H1 (cell line): ENCODE measurements around the gene MGLL. TPM values are rescaled to one million over a fixed set of nuclear protein-coding genes. Genes with fewer than 3 reads are reported as not detected.

Experiments
- RNF2 ChIP-seq: fragments of 200-900, 300-1000 bp; sonication (generic); IDR thresholded peaks from 2 replicates; pipeline ENCODE4 v1.7.1; 2016; ENCODE audit warnings: borderline replicate concordance, low read depth, mild to moderate bottlenecking, antibody characterized with exemption, low read length; ENCODE audit not compliant: poor library complexity, severe bottlenecking; ENCODE audit errors: missing control alignments
- polyA plus RNA-seq, 7 experiments: library from polyadenylated mRNA; depleted of rRNA in 3 of 7; stranded (reverse) in 5 of 7; unstranded in 2 of 7; fragments of >200 nt in 5 of 7; fragments of 200-250 nt in 2 of 7; gene quantifications; 1 replicate in 5 of 7; 2 replicates in 1 of 7; 4 replicates in 1 of 7; pipeline versions ENCODE4 v1.2.1 to v1.2.3, GENCODE V29; 2011 to 2013; ENCODE audit warnings: missing spikeins in 2 of 7, mixed read lengths in 2 of 7
- total RNA-seq: library from RNA; stranded (reverse); fragmentation: NEBNext Ultra II Directional; extraction: Animal tissue kit (Norgen Biotek cat#: 25700); gene quantifications from 2 replicates; pipeline ENCODE4 v1.2.1, GENCODE V29; 2021

The MGLL gene
- total and polyA plus RNA-seq, 2 of the 8 experiments (the other 6 are each of a cell fraction or from before 2014, with no cell fraction given), result 0.05 to 0.34 TPM

GRCh38 chr3:127714125-127714571, 108.2 kb downstream of the MGLL start (continued):
- TF ChIP-seq RNF2, result no peak
